Hepatocyte (in vitro differentiated cells): ENCODE measurements around the gene ZNF462.
"Not testable (repeated sequence)": the region's sequence is repeated elsewhere in the genome, so short reads cannot be mapped to it uniquely, and the experiment has no call there.

ENCODE experiments used
- CTCF ChIP-seq: fragments of 200-600 bp; sonication (generic); IDR thresholded peaks from 2 replicates; pipeline ENCODE4 v1.5.1; 2016; ENCODE audit warnings: antibody characterized with exemption, mild to moderate bottlenecking; ENCODE audit not compliant: poor library complexity
- EZH2 ChIP-seq: fragments of 200-600 bp; sonication (generic); IDR thresholded peaks from 2 replicates; pipeline ENCODE4 v1.6.1; 2016; ENCODE audit warnings: antibody characterized with exemption, mild to moderate bottlenecking, borderline replicate concordance
- EZH2phosphoT487 ChIP-seq: fragments of 200-600 bp; sonication (generic); IDR thresholded peaks from one replicate; pipeline ENCODE4 v1.6.1; 2018; ENCODE audit warnings: antibody characterized with exemption, mild to moderate bottlenecking, low read depth, moderate library complexity; ENCODE audit not compliant: unreplicated experiment, severe bottlenecking

- not testable (repeated sequence) for TF ChIP-seq CTCF, EZH2, EZH2phosphoT487
Measured at GRCh38 chr9:106900523-106900922, 37.6 kb downstream of the ZNF462 start.
